H9 (cell line): ENCODE measurements around the gene DCUN1D2. TPM values are rescaled to one million over a fixed set of nuclear protein-coding genes. Genes with fewer than 3 reads are reported as not detected.
A peak's percentile ranks its signal among the peaks of the same experiment; 100 is the strongest.

Experiments
- DNase-seq: peaks from one replicate; pipeline ENCODE4 v3.0.0-alpha.2; 2017
- H2AFZ ChIP-seq: one replicate; pipeline ENCODE4 v1.6.1; 2013; ENCODE audit warnings: mild to moderate bottlenecking, low read length, control low read depth, moderate library complexity
- H2AK5ac ChIP-seq: 2 replicates; pipeline ENCODE4 v1.6.1; 2013; ENCODE audit warnings: low read length, control low read depth, mixed read lengths; ENCODE audit not compliant: insufficient read length
- H2BK120ac ChIP-seq: one replicate; pipeline ENCODE4 v1.6.1; 2013; ENCODE audit warnings: low read depth, mild to moderate bottlenecking, low read length, control low read depth, inconsistent platforms; ENCODE audit not compliant: poor library complexity, severe bottlenecking
- H2BK12ac ChIP-seq: 2 replicates; pipeline ENCODE4 v1.6.1; 2013; ENCODE audit warnings: low read length, control low read depth, mixed read lengths, low read depth; ENCODE audit not compliant: insufficient read length
- H2BK15ac ChIP-seq: 2 replicates; pipeline ENCODE4 v1.6.1; 2013; ENCODE audit warnings: low read depth, low read length, control low read depth
- H2BK20ac ChIP-seq: one replicate; pipeline ENCODE4 v1.6.1; 2013; ENCODE audit warnings: low read depth, mild to moderate bottlenecking, low read length, control low read depth, inconsistent platforms; ENCODE audit not compliant: poor library complexity, severe bottlenecking
- H2BK5ac ChIP-seq: 2 replicates; pipeline ENCODE4 v1.6.1; 2013; ENCODE audit warnings: low read length, control low read depth, mixed read lengths; ENCODE audit not compliant: insufficient read length
- H3K14ac ChIP-seq: 2 replicates; pipeline ENCODE4 v1.6.1; 2013; ENCODE audit warnings: low read length, control low read depth; ENCODE audit not compliant: insufficient read depth
- H3K18ac ChIP-seq: 2 replicates; pipeline ENCODE4 v1.6.1; 2013; ENCODE audit warnings: low read depth, mild to moderate bottlenecking, mixed read lengths, low read length, control low read depth; ENCODE audit not compliant: insufficient read length
- H3K23ac ChIP-seq: 2 replicates; pipeline ENCODE4 v1.6.1; 2013; ENCODE audit warnings: low read length, control low read depth, mixed read lengths, low read depth; ENCODE audit not compliant: insufficient read length
- H3K23me2 ChIP-seq: 2 replicates; pipeline ENCODE4 v1.6.1; 2013; ENCODE audit warnings: low read depth, mild to moderate bottlenecking, mixed read lengths, low read length, control low read depth; ENCODE audit not compliant: insufficient read length, poor library complexity, severe bottlenecking
- H3K27ac ChIP-seq: 2 replicates; pipeline ENCODE4 v1.5.1; 2013; ENCODE audit warnings: low read length, control low read depth, mixed read lengths, low read depth; ENCODE audit not compliant: insufficient read length
- H3K27me3 ChIP-seq: 2 replicates; pipeline ENCODE4 v1.6.1; 2013; ENCODE audit warnings: low read length, control low read depth, inconsistent platforms; ENCODE audit not compliant: insufficient read depth
- H3K4ac ChIP-seq: 2 replicates; pipeline ENCODE4 v1.6.1; 2013; ENCODE audit warnings: low read depth, mild to moderate bottlenecking, control low read depth, inconsistent platforms, low read length, moderate library complexity
- H3K4me1 ChIP-seq: 2 replicates; pipeline ENCODE4 v1.6.1; 2013; ENCODE audit warnings: low read length, control low read depth, inconsistent platforms; ENCODE audit not compliant: insufficient read depth
- H3K4me2 ChIP-seq: 2 replicates; pipeline ENCODE4 v1.6.1; 2013; ENCODE audit warnings: low read length, control low read depth, mixed read lengths; ENCODE audit not compliant: insufficient read length, insufficient read depth
- H3K56ac ChIP-seq: 2 replicates; pipeline ENCODE4 v1.6.1; 2013; ENCODE audit warnings: low read depth, mild to moderate bottlenecking, mixed read lengths, low read length, control low read depth; ENCODE audit not compliant: insufficient read length
- H3K79me1 ChIP-seq: 2 replicates; pipeline ENCODE4 v1.6.1; 2013; ENCODE audit warnings: low read depth, mild to moderate bottlenecking, moderate library complexity, low read length, control low read depth, inconsistent platforms; ENCODE audit not compliant: insufficient read depth, poor library complexity, severe bottlenecking
- H3K79me2 ChIP-seq: 2 replicates; pipeline ENCODE4 v1.6.1; 2013; ENCODE audit warnings: low read length, control low read depth, inconsistent platforms; ENCODE audit not compliant: insufficient read depth
- H3K9ac ChIP-seq: 2 replicates; pipeline ENCODE4 v1.6.1; 2013; ENCODE audit warnings: low read length, control low read depth, mixed read lengths; ENCODE audit not compliant: insufficient read length; ENCODE audit errors: extremely low read depth
- H3K9me3 ChIP-seq: one replicate; pipeline ENCODE4 v1.6.1; 2013; ENCODE audit warnings: low read depth, low read length, inconsistent platforms; ENCODE audit not compliant: control insufficient read depth
- H3T11ph ChIP-seq: one replicate; pipeline ENCODE4 v1.6.1; 2013; ENCODE audit warnings: mild to moderate bottlenecking, low read length, control low read depth, inconsistent platforms
- H4K20me1 ChIP-seq: one replicate; pipeline ENCODE4 v1.6.1; 2013; ENCODE audit not compliant: control insufficient read depth, insufficient read length, insufficient read depth
- H4K5ac ChIP-seq: 2 replicates; pipeline ENCODE4 v1.6.1; 2013; ENCODE audit warnings: low read depth, mild to moderate bottlenecking, mixed read lengths, low read length, control low read depth; ENCODE audit not compliant: insufficient read length
- H4K8ac ChIP-seq: replicated peaks from 2 replicates; pipeline ENCODE4 v1.6.1; 2013; ENCODE audit warnings: low read length, control low read depth, mixed read lengths, low read depth; ENCODE audit not compliant: insufficient read length
- H4K91ac ChIP-seq: 2 replicates; pipeline ENCODE4 v1.6.1; 2013; ENCODE audit warnings: low read depth, mild to moderate bottlenecking, moderate library complexity, mixed read lengths, low read length, control low read depth; ENCODE audit not compliant: insufficient read length
- H3K27ac Mint-ChIP-seq, 3 experiments: 2 replicates in 2 of 3; 3 replicates in 1 of 3; pipeline ENCODE4 v1.8.0; 2020 to 2021; ENCODE audit warnings: mixed read lengths in 3 of 3, mild to moderate bottlenecking in 1 of 3, moderate library complexity in 1 of 3
- H3K27me3 Mint-ChIP-seq: 2 replicates; pipeline ENCODE4 v1.8.0; 2021; ENCODE audit warnings: low read depth, mild to moderate bottlenecking, moderate library complexity, mixed read lengths
- H3K36me3 Mint-ChIP-seq, 3 experiments: 2 replicates in 2 of 3; 3 replicates in 1 of 3; pipeline ENCODE4 v1.8.0; 2020 to 2021; ENCODE audit warnings: low read depth in 3 of 3, mixed read lengths in 3 of 3; ENCODE audit not compliant: insufficient read depth in 1 of 3
- H3K4me1 Mint-ChIP-seq, 2 experiments: 2 replicates each; pipeline ENCODE4 v1.8.0; 2020; ENCODE audit warnings: mixed read lengths in 2 of 2
- H3K4me3 Mint-ChIP-seq, 2 experiments: 2 replicates in 1 of 2; 3 replicates in 1 of 2; pipeline ENCODE4 v1.8.0; 2020 to 2021; ENCODE audit warnings: mild to moderate bottlenecking in 2 of 2, mixed read lengths in 2 of 2, moderate library complexity in 1 of 2
- H3K9me3 Mint-ChIP-seq, 2 experiments: 2 replicates in 1 of 2; 3 replicates in 1 of 2; pipeline ENCODE4 v1.8.0; 2020; ENCODE audit warnings: mild to moderate bottlenecking in 2 of 2, mixed read lengths in 2 of 2, moderate library complexity in 1 of 2
- CTCF ChIP-seq: fragments of 200-600 bp; sonication (generic); conservative IDR thresholded peaks from 3 replicates; pipeline ENCODE4 v1.8.0; 2021; ENCODE audit warnings: antibody characterized with exemption, mild to moderate bottlenecking
- WGBS: extraction: QIAGEN DNeasy Blood & Tissue Kit; methylation state at CpG from one replicate; pipeline ENCODE4 v1.1.7; 2013; ENCODE audit warnings: missing lambda C conversion rate, low lambda C conversion rate, mixed read lengths; ENCODE audit not compliant: insufficient read length; ENCODE audit errors: extremely low coverage; 5-methylcytosine and 5-hydroxymethylcytosine counted together
- total RNA-seq: library from RNA; stranded (reverse); gene quantifications from 2 replicates; pipeline ENCODE4 v1.2.1, GENCODE V29; 2021

Gene DCUN1D2
- total RNA-seq, 1 experiment from 2014 or later, result 36.8 TPM

GRCh38 chr13:113508521-113509254 is 18.2 kb upstream of the DCUN1D2 start:
- Histone ChIP-seq H4K8ac (no peak overlapping the region), H2BK5ac (no peak overlapping the region), H3K4ac (no peak overlapping the region), H3K14ac (no peak overlapping the region), H3K9ac (no peak overlapping the region), H3K27ac (no peak overlapping the region), H3K23me2 (no peaks in the 10 kb centered on the region), H2BK20ac (no peak overlapping the region), H2AFZ (no peak overlapping the region), H3T11ph (no peak overlapping the region), H3K23ac (no peak overlapping the region), H4K91ac (no peak overlapping the region), H2AK5ac (no peak overlapping the region), H3K27me3 (no peaks in the 10 kb centered on the region), H2BK120ac (no peak overlapping the region), H4K20me1 (no peaks in the 10 kb centered on the region), H3K9me3 (no peaks in the 10 kb centered on the region), H3K79me2 (no peaks in the 10 kb centered on the region), H3K4me2 (no peak overlapping the region), H2BK15ac (no peak overlapping the region), H3K4me1 (no peaks in the 10 kb centered on the region), H3K79me1 (no peaks in the 10 kb centered on the region), H3K56ac (no peak overlapping the region), H2BK12ac (no peak overlapping the region), H4K5ac (no peak overlapping the region), H3K18ac (no peak overlapping the region)
- Mint-ChIP-seq H3K4me1 (no peaks in the 10 kb centered on the region; a peak in 1 of 4 replicates), H3K9me3 (no peaks in the 10 kb centered on the region), H3K27me3 (no peaks in the 10 kb centered on the region), H3K36me3 (peaks cover 13 to 58% (median 47%) of the 10 kb centered on the region in 3 experiments; a peak in 6 of 7 replicates), H3K4me3 (no peak overlapping the region), H3K27ac (peak overlapping the region in 2 of 3 experiments; percentile 59 to 86; a peak in 4 of 7 replicates)
- no peak for TF ChIP-seq CTCF
- no CpG with 5 or more reads among the region's 17 CpGs for WGBS
- no peak for DNase-seq
